Measurements from ENCODE around the gene SLC38A7. TPM values are rescaled to one million over a fixed set of nuclear protein-coding genes. Genes with fewer than 3 reads are reported as not detected.

SLC38A7 gene
- total RNA-seq, 1 experiment from 2014 or later: 20.2 TPM

Other genes starting within 250 kb of the SLC38A7 start
- 5.1 TPM for gene NDRG4, start 184.6 kb downstream of the SLC38A7 start, total RNA-seq (2021; ENCODE audit: unreplicated experiment)
- gene SETD6, start 169.3 kb downstream of the SLC38A7 start, total RNA-seq (2021; ENCODE audit: unreplicated experiment): 28.3 TPM
- 170 TPM for gene CNOT1, start 54.9 kb downstream of the SLC38A7 start, total RNA-seq (2021; ENCODE audit: unreplicated experiment)
- 64.0 TPM for gene GOT2, start 49.5 kb upstream of the SLC38A7 start, total RNA-seq (2021; ENCODE audit: unreplicated experiment)

All from Panc1 (cell line).